Pulmonary artery endothelial cell (primary cell): Measurements from ENCODE around the gene SIAE. TPM values are rescaled to one million over a fixed set of nuclear protein-coding genes. Genes with fewer than 3 reads are reported as not detected.

Experiments used
- DNase-seq: peaks from one replicate; pipeline ENCODE4 v3.0.0-alpha.2; 2011; ENCODE audit warnings: low read depth, low spot score
- total RNA-seq: library from RNA; depleted of rRNA; stranded (reverse); fragments of >200 nt; gene quantifications from 2 replicates; pipeline ENCODE4 v1.2.3, GENCODE V29; 2014

The SIAE gene
- total RNA-seq = 19.0 and 26.0 TPM in 2 replicates

DNA sequence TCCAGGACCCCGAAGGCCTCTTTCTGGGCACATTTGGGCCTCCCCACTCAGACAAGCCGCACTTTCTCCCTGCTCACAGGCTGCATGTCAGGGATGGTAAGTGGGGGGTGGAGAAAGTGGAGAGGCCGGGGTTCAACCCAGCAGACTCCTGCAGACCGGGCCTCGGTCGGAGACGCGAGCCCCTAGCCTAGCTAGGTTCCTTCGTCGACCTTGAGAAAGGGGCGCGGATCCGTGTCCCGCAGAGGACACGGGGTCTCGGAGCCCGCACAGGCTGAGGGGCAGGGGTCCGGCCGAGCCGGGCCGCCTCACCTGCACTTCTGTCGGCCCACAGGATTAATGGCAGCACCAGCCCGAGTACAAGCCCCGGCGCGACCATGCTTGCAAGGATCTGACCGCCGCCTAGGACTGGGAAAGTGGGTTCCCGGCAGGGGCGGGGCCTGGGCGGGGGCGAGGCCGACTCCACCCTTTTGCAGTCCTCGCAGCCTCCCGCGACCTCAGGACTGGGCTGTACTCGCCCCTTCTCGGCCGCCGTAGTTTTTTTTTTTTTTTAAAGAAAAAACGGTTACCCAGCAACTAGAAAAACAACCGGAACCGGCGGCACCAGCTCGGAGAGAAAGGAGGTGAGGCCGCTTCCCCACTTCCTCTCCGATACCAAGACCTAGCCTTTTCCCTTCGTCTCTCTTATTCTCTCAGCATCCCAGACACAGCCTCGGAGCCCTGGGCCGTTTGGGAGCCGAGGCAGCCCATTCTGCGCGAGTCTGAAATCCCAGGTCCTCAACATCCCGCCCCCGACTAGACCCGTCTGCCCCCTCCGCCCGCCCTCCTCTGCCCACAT lies at the start of gene SIAE, which contains the start of gene SPA17:
Gene SIAE, minus strand, starts transcription at position 407 of the 835 bp plus-strand sequence. Its CDS starts 31 bp downstream, at position 376.
Gene SPA17, plus strand, starts transcription at position 572 of the 835 bp plus-strand sequence. CDS start 1,361 bp downstream, outside the sequence.
- peak; percentile 90 for DNase-seq

DNA sequence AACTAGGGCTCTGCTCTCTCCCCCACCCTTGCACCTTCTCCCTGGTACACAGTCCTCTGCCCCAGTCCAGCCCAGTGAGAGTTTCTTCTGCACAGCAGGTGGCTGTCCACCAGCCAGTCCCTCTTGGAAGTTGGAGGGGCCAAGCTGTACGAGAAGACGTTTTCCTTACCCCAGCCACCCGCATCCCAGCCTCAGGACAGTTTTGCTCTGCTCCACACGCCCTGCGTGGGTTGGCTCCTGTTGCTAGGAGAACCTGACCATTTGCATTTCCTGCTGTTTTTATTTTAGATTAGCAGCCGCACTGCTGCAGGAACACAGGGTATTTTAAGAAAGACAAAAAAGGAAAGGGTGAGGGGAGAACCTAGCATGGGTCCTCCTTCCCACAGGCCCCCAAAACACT lies 48.6 kb upstream of the SIAE start:
- no peak for DNase-seq

DNA sequence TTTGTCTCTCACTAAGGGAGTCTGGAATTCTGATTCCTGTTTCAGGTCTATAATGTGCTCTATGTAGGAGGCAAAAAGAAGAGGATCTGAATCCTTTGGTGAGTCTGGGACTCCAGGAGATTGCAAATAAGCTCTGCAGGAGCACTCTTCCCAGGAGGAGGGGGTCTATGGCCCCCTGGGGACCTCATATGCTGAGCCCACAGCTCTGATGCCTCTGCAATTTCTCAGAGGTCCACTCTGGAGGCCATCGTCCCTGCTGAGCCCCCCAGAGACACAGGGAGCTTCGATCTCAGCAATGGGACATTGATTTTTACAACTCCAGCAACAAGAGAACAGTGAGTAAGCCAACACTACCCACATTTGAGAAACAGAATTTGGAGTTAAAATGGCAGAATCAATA lies 46.0 kb upstream of the SIAE start:
- DNase-seq = no peak

GRCh38 chr11:124718801-124719200 lies 45.3 kb upstream of the SIAE start:
- DNase-seq = no peak

DNA sequence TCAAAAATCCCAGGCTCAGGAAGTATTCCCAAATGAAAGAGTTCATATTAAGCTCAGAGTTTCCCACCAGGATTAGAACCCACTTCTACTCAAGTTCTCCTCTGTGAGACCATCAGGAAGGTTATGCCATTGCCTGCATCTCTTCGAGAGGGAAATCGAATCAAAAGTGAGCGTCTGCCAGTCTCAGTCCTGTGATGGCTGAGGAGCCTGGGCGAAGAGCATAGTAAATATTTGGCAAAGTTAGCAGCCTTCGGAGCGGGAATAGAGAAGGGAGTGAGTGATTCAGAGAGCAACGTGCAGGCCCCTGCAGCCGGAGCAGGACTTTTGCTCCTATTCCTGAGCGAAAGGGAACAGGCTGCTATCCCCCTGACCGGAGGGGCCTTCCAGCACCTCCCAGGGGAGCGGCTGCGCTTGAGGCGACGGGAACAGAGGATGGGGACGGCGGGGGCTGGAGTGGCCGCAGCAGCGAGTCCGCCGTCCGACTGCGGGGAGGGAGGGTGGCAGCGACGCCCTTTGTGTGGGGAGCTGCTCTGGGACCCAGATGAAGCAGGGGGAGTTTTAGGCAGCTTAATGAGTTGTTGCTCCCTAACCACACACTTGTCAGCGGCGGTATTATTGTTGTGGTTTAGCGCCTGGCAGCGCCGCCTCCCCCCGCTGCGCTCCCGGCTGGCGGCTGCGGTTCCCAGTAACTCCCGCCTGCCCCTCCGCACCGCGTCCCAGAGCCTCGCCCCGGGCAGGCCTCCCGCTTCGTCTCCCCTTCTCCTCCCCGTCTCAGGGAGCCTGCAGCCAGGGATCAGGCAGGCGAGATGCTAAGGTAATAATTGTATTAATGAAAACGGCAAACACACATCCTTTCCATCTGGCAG lies 44.5 kb upstream of the SIAE start:
- no peak for DNase-seq

DNA sequence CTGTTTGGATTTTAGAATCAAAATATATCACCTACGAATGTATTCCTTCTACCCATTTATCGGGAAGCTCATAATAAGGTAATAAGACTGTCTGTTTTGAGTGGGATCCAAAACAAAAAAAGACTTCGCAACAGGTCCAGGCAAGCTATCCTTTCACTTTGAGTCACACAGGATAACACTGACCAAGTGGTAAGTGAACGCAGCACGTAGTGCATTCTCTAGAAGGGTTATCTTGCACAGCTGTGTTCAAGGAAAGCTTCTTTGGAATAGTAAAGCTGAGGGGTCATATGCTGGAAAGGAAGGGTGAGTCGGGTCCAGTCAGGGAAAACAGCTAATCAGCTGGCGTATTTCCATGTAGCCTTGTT lies 43.9 kb upstream of the SIAE start:
- DNase-seq = peak; percentile 72

- peak; percentile 41 for DNase-seq
Measured at GRCh38 chr11:124716591-124716990, 43.1 kb upstream of the SIAE start.

DNA sequence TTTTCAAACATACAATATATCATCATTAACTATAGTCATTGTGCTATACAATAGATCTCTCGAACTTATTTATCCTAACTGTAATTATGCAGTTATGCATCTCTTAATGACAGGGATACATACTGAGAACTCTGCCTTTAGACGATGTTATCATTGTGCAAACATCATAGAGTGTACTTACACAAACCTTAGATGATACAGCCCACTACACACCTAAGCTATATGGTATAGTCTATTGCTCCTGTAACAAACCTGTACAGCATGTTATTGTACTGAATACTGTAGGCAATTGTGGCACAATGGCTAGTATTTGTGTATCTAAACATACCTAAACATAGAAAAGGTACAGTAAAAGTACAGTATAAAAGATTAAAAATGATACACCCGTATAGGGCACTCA lies 38.9 kb upstream of the SIAE start:
- DNase-seq = no peak

DNA sequence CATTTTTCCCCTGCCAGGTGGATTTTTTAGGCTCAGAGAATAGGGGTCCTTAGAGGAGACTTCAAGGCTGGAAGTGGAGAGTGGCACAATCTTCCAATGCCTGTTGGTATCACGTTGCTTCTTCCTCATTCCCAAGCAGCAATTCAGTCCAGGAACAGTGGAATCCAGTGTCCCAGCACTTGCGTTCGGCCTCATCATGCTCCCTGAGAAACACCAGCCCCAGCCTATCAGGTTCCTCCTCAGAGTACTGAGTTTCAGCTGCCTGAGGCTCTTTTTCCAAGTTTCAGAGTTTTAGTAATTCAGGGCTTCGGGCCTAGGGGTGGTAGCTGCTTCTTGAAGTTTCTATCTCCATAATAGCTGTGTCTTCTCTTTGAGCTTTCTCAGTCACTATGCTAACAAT lies 34.3 kb upstream of the SIAE start:
- DNase-seq = no peak

DNA sequence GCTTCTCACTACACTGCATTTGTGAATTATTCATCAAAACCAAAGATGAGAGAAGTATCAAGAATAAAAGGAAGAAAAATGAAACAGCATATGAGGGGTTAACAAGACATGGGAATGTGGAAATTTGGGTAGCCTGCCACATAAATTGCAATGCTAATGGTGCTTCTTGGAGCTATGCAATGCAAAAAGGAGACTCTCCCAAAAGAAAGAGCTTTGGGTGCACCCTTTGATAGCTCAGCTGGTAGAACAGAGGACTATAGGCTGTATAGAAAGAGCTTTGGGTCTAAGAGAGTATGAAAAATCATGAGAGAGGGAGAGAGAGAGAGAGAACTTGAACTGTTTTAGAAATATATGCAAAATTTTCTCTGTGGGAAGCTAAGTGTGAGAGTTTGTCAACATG lies 26.5 kb upstream of the SIAE start:
- DNase-seq = no peak

DNA sequence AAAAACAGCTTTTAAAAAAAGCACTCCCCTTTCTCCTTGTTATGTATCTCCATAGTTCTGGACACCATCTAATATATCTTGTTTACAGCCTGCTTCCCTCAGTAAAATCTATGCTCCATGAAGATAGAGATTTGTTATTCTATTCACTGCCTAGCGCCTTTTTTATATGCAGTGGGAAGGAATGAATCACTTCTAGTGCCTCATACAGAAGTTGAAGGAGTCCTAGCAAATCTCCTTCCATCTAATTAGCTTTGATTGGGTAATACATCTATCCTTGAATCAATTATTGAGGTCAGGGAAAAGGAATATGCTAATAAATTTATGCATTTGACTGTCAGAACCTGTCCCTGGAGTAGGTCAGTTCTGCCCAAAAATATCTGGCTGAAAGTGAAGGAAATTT lies 26.0 kb upstream of the SIAE start:
- no peak for DNase-seq

- no peak for DNase-seq
Measured at GRCh38 chr11:124693142-124693541, 19.6 kb upstream of the SIAE start.

GRCh38 chr11:124682443-124682842 lies 8.9 kb upstream of the SIAE start:
- DNase-seq = no peak

- no peak for DNase-seq
Measured at GRCh38 chr11:124681421-124681820, 7.9 kb upstream of the SIAE start.

GRCh38 chr11:124678416-124678815 lies 4.9 kb upstream of the SIAE start:
- DNase-seq = no peak

- DNase-seq = peak; percentile 55
Measured at GRCh38 chr11:124676386-124676785, 2.8 kb upstream of the SIAE start.

DNA sequence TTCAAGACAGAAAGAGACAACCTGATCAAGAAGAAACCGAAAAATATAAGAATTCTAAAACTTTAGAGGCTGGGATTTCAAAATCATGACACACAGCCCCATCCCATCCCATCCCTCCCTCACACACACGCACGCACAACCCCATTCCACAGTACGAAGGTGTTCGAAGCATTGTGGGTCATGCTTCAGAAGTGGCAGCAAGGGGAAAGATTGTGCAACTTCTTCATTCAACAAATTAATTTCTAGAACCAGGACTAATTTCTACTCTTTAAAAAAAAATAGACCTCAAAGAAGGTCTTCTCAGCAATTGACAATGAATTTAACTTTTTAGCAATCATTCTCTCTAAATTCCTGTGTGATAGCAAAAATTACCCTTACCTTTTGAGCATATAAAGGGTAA lies 1.0 kb upstream of the SIAE start:
- no peak for DNase-seq

DNA sequence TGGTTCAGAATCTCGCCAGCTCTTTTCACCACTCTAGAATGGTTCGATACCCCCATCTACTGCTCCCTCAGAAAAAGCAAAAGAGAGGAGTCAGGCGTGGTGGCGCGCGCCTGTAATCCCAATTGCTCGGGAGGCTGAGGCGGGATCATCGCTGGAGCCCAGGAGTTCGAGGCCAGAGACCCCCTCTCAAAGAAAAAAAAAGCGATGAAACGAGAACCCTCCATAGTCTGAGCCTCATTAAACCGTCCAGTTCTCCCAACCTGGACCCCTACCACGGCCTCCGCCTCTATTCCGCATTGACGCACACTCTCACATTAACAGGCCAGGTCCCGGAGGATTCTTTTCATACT lies 604 bp upstream of the SIAE start:
- no peak for DNase-seq

DNA sequence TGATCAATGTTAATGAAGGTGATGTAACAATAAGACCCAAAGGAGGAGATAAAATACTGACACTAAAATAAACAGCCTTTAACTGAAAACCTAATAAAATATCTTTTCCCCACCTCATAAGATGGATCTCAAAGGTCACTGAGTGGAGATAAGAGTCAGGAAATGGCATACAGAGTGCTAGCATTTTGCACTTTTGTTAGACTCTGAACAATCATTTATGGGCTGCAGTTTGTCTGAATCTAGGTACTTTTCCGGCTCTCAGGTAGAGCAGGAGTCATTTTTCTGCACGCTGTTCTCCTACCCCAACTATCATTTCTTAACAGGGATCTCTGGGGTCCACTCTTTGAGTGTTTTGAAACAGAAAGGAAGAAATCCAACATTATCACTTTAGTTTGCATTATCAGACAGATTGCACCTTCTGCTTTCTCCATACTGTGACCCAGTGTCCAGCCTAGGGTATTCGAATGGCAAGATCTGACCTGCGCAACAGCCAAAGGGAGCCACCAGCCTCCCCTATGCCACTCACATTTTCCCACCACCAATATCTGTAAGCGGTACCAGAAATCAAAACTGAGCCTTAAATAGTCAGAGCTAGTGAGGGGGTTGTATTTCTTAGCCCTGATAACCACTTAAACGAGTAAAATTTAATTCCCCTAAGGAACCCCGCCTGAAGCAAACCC lies 863 bp downstream of the SIAE start:
- no peak for DNase-seq

DNA sequence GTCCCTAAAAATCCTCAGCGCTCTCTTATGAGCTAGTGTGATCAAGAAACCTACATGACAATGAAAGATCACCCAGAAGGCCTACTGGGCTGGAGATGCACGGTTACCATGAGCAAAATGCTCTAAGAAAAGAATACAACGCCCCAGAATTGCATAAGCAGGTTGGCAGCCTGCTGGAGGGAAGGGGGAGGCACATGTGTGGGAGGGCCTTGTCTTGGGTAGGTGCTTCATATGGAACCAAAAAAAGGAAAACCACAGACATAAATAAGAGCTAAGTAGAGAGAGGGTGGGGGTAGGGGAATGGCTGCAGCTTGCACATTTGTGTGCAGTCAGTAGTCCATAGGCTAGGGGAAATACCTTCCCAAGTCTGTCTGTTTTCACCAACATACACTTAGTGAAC lies 2.8 kb downstream of the SIAE start:
- DNase-seq = no peak

DNA sequence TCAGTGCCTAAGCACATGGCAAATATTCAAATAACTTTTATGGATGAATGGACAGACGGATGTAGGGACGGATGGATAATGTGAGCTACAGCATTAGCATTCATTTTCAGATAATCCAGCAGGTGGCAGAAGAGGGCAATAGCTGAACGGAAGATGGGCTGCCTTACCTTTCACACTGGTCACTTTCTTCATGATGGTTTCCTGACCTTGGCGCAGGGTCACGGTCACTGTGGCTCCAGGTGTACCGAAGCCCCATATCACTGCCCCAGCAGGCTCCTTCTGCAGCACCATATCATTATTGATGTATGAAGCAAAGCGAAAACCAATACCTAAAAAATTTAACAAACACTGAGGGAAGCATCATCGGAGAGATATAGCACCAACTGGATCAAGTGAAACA lies 4.3 kb downstream of the SIAE start:
- DNase-seq = peak; percentile 24

DNA sequence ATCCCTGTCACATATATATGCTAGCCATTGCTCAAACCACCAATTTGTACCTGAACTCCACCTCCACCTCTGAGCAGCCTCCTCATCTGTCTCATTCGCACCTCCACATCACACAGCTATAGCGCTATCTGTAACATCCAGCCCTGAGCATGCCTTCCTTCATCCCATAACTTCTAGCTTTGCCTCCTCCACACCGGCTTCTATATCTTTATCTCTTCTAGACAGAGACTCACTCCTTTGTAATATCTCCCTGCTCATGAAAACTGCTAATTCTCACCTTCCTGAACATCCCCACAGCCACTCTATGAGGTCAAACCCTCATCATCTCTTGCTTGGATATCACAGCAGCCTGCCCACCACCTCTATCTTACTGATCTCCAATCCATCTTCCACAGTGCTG lies 5.9 kb downstream of the SIAE start:
- no peak for DNase-seq
